Esophagus squamous epithelium (tissue), 4 donors: Measurements from ENCODE around the gene FBXW2.

ENCODE experiments used
- POLR2A ChIP-seq, 4 donors: fragments of 450-650 bp; IDR thresholded peaks; one replicate each; pipeline ENCODE4 v1.6.1; 2017; ENCODE audit warnings: antibody characterized with exemption in 4 of 4, mild to moderate bottlenecking in 4 of 4, moderate library complexity in 3 of 4
- TF ChIP-seq, protein P1 (sequence below), 6 experiments: fragments of 450-650 bp in 4 of 6; fragments of 200-600 bp in 2 of 6; sonication (generic) in 2 of 6; IDR thresholded peaks; one replicate each; pipeline ENCODE4 v1.5.1; 2016 to 2019; ENCODE audit warnings: antibody characterized with exemption in 6 of 6, mild to moderate bottlenecking in 4 of 6, moderate library complexity in 4 of 6

DNA sequence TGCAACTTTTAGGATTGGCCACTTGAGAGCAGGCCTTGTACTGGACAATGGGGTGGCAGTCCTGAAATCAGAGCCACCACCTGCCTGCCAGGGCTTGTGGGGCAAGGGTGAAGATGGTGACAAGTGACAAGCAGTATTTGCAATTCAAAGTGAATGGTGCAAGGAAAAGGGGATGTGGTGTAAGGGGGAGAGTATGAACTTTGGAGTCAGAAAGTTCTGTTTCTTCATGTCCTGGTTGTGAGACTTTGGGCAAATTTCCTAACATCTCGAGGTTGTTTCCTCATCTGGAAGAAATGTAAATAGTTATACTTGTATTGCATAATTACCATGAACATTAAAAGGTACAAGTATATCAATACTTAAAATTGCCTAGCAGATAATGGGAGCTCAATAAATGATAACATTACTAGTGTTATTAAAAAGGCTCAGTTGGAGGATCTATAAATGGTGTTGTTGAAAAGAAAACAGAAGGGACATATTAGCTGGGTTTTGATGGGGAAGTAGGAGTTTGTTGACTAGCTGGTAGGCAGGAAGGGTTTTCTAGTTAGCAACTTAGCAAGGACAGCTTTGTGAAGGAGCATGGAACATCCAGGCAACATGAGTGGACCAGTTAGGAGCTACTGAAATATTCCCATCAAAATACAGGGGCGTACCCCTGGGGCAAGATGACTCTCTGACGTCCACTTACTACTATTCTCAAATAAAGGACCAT is 57.6 kb downstream of the FBXW2 start:
- TF ChIP-seq, protein P1, sequence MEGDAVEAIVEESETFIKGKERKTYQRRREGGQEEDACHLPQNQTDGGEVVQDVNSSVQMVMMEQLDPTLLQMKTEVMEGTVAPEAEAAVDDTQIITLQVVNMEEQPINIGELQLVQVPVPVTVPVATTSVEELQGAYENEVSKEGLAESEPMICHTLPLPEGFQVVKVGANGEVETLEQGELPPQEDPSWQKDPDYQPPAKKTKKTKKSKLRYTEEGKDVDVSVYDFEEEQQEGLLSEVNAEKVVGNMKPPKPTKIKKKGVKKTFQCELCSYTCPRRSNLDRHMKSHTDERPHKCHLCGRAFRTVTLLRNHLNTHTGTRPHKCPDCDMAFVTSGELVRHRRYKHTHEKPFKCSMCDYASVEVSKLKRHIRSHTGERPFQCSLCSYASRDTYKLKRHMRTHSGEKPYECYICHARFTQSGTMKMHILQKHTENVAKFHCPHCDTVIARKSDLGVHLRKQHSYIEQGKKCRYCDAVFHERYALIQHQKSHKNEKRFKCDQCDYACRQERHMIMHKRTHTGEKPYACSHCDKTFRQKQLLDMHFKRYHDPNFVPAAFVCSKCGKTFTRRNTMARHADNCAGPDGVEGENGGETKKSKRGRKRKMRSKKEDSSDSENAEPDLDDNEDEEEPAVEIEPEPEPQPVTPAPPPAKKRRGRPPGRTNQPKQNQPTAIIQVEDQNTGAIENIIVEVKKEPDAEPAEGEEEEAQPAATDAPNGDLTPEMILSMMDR (IDR thresholded peaks at IDR 0.05), result no peak
- TF ChIP-seq POLR2A (IDR thresholded peaks at IDR 0.05), result no peak
